ENCODE results near the gene RXRB.

The RXRB gene

GRCh38 chr6:33170176-33171015, 30.1 kb downstream of the RXRB start:
- H3K4me3 ChIP-seq (replicated peaks; ENCODE audit: insufficient read depth, low read length), result no peak overlapping the region
- H3K27me3 ChIP-seq (ENCODE audit: insufficient read depth, poor library complexity, severe bottlenecking), result no peaks in the 10 kb centered on the region
- H3K27ac ChIP-seq (replicated peaks), result no peak overlapping the region
- no peak for TF ChIP-seq CTCF (IDR thresholded peaks at IDR 0.05; ENCODE audit: insufficient read depth, low read length)
- TF ChIP-seq, protein P1, sequence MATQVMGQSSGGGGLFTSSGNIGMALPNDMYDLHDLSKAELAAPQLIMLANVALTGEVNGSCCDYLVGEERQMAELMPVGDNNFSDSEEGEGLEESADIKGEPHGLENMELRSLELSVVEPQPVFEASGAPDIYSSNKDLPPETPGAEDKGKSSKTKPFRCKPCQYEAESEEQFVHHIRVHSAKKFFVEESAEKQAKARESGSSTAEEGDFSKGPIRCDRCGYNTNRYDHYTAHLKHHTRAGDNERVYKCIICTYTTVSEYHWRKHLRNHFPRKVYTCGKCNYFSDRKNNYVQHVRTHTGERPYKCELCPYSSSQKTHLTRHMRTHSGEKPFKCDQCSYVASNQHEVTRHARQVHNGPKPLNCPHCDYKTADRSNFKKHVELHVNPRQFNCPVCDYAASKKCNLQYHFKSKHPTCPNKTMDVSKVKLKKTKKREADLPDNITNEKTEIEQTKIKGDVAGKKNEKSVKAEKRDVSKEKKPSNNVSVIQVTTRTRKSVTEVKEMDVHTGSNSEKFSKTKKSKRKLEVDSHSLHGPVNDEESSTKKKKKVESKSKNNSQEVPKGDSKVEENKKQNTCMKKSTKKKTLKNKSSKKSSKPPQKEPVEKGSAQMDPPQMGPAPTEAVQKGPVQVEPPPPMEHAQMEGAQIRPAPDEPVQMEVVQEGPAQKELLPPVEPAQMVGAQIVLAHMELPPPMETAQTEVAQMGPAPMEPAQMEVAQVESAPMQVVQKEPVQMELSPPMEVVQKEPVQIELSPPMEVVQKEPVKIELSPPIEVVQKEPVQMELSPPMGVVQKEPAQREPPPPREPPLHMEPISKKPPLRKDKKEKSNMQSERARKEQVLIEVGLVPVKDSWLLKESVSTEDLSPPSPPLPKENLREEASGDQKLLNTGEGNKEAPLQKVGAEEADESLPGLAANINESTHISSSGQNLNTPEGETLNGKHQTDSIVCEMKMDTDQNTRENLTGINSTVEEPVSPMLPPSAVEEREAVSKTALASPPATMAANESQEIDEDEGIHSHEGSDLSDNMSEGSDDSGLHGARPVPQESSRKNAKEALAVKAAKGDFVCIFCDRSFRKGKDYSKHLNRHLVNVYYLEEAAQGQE (IDR thresholded peaks at IDR 0.05; ENCODE audit: insufficient replicate concordance, low read depth), result no peak
- no peak for TF ChIP-seq POLR2AphosphoS5 (IDR thresholded peaks at IDR 0.05; ENCODE audit: low read depth)
- DNase-seq (ENCODE audit: low read depth in 1 of 2, low spot score in 1 of 2), result no peak

DNA sequence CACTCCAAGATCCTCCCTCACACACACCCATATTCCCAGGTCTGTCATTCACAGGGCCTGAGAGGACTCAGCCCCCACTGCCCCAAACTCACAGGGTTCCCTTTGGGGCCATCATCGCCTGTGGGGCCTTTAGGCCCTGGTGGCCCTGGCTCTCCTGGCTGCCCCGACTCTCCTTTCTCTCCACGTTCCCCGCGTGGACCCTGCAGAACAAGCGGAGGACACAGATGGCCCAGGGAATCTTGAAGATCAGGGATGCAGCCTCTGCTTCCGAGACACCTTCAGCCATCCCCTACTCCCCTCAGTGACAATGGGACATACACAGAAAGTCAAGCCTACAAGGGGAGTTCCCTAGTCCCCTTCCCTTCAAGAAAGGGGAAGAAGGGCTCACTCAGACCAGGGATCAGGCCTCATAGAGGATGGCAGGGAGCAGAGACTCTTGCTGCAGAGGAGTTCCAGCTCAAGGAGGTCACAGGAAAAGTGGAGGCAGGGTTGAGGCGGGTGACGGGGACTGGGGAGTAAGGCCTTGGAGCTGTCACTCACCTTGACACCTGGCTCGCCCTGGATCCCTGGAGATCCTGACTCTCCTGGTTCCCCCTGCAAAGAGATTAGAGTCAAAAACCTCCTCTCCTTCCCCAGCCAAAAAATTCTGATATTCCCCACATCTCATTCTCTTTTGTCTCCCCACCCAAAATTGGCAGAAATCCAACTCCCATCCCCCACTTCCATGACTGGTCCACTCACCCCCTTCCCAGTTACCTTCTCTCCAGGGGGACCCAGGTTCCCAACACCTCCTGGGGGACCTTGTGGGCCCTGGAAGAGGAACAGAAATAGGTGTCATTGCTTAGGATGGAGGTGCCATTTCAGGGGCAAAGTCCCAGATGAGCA, 30.9 kb downstream of the RXRB start:
- no peak overlapping the region for H3K4me3 ChIP-seq (replicated peaks; ENCODE audit: insufficient read depth, low read length)
- TF ChIP-seq SPI1 (IDR thresholded peaks at IDR 0.05; ENCODE audit: borderline replicate concordance, low read depth), result no peak
- TF ChIP-seq GABPA (IDR thresholded peaks at IDR 0.05; ENCODE audit: low read depth), result no peak
- TF ChIP-seq POLR2AphosphoS5 (IDR thresholded peaks at IDR 0.05; ENCODE audit: low read depth), result no peak
- TF ChIP-seq, protein P1 (IDR thresholded peaks at IDR 0.05; ENCODE audit: insufficient replicate concordance, low read depth), result no peak
- no peak for TF ChIP-seq CTCF (IDR thresholded peaks at IDR 0.05; ENCODE audit: insufficient read depth, low read length)
- DNase-seq (ENCODE audit: low read depth in 1 of 2, low spot score in 1 of 2), result no peak
- no peaks in the 10 kb centered on the region for H3K27me3 ChIP-seq (ENCODE audit: insufficient read depth, poor library complexity, severe bottlenecking)
- no peak overlapping the region for H3K27ac ChIP-seq (replicated peaks)

GRCh38 chr6:33168639-33169038, 31.8 kb downstream of the RXRB start:
- TF ChIP-seq SPI1 (IDR thresholded peaks at IDR 0.05; ENCODE audit: borderline replicate concordance, low read depth) (no peak), CTCF (IDR thresholded peaks at IDR 0.05; ENCODE audit: insufficient read depth, low read length) (no peak), GABPA (IDR thresholded peaks at IDR 0.05; ENCODE audit: low read depth) (no peak), POLR2AphosphoS5 (IDR thresholded peaks at IDR 0.05; ENCODE audit: low read depth) (no peak)
- TF ChIP-seq, protein P1 (IDR thresholded peaks at IDR 0.05; ENCODE audit: insufficient replicate concordance, low read depth), result no peak
- Histone ChIP-seq H3K27ac (replicated peaks) (no peak overlapping the region), H3K4me3 (replicated peaks; ENCODE audit: insufficient read depth, low read length) (no peak overlapping the region), H3K27me3 (ENCODE audit: insufficient read depth, poor library complexity, severe bottlenecking) (no peaks in the 10 kb centered on the region)
- DNase-seq (ENCODE audit: low read depth in 1 of 2, low spot score in 1 of 2), result no peak

Data from HL-60 (cell line).